HepG2 (cell line): ENCODE results near the gene RAC2. TPM values are rescaled to one million over a fixed set of nuclear protein-coding genes. Genes with fewer than 3 reads are reported as not detected.

Experiments
- ATAC-seq: fragments of 200-7000 bp; cut with Tn5 transposase; 3 replicates; pipeline ENCODE4 v1.9.1; 2020; ENCODE audit warnings: mild to moderate bottlenecking, moderate library complexity
- BruUV-seq: library from RNA; stranded (reverse); fragments of 400-500 nt; replicated peaks from 2 replicates; lab custom pipeline; 2021; lab: Mats Ljungman, UMichigan
- CTCF ChIA-PET: fragments of 300-600 bp; formaldehyde crosslinking; extraction: SDS; loops from one replicate; lab custom pipeline; 2021; ENCODE audit warnings: low total read pairs, inconsistent platforms, low intra/inter-chr PET ratio; lab: Yijun Ruan, JAX
- POLR2A ChIA-PET: fragments of 350-600 bp; sonication (Branson Sonifier 250); formaldehyde crosslinking; loops from one replicate; lab custom pipeline; 2020; ENCODE audit warnings: antibody characterized with exemption, inconsistent platforms; lab: Yijun Ruan, JAX
- DNase-seq: peaks from one replicate; pipeline ENCODE4 v3.0.0-alpha.2; 2015; ENCODE audit warnings: low spot score
- FAIRE-seq: peaks from 3 replicates; lab custom pipeline; 2011; peaks lifted over from hg19 to GRCh38; lab: Jason Lieb, UNC
- H2AFZ ChIP-seq: one replicate; pipeline ENCODE4 v1.6.1; 2011; ENCODE audit warnings: low read length, inconsistent platforms
- H3K27ac ChIP-seq: fragments of 300-600 bp; 3 replicates; pipeline ENCODE4 v1.8.0; 2011; ENCODE audit warnings: mixed run types, mild to moderate bottlenecking, mixed read lengths, low read length, inconsistent platforms; ENCODE audit not compliant: insufficient read depth; ENCODE audit errors: extremely low read length
- H3K27me3 ChIP-seq, 2 experiments: fragments of 200-600 bp in 1 of 2; 2 replicates in 1 of 2; 3 replicates in 1 of 2; pipeline versions ENCODE4 v1.6.0 to v1.8.0; 2011; ENCODE audit warnings: low read length in 2 of 2, mild to moderate bottlenecking in 2 of 2, moderate library complexity in 2 of 2, inconsistent platforms in 1 of 2; ENCODE audit not compliant: insufficient read depth in 2 of 2, control insufficient read depth in 1 of 2
- H3K36me3 ChIP-seq, 2 experiments: fragments of 200-600 bp in 1 of 2; replicated peaks in 1 of 2; 2 replicates in 1 of 2; 3 replicates in 1 of 2; pipeline versions ENCODE4 v1.5.1 to v1.8.0; 2011; ENCODE audit warnings: low read length in 2 of 2, inconsistent platforms in 1 of 2; ENCODE audit not compliant: insufficient read depth in 2 of 2, control insufficient read depth in 1 of 2
- H3K4me1 ChIP-seq: 2 replicates; pipeline ENCODE4 v1.5.1; 2012; ENCODE audit warnings: low read length, inconsistent platforms; ENCODE audit not compliant: insufficient read depth
- H3K4me2 ChIP-seq: 2 replicates; pipeline ENCODE4 v1.6.0; 2011; ENCODE audit warnings: low read depth, low read length, inconsistent platforms
- H3K4me3 ChIP-seq, 3 experiments: fragments of 200-600 bp in 1 of 3; sonication (generic), shearing (Covaris generic) in 1 of 3; replicated peaks in 1 of 3; 2 replicates each; pipeline ENCODE4 v1.5.1; 2011 to 2016; ENCODE audit warnings: low read length in 3 of 3, inconsistent platforms in 2 of 3, low read depth in 2 of 3, mild to moderate bottlenecking in 2 of 3, control low read depth in 1 of 3, mixed read lengths in 1 of 3; ENCODE audit not compliant: insufficient read depth in 1 of 3
- H3K79me2 ChIP-seq: one replicate; pipeline ENCODE4 v1.6.1; 2011; ENCODE audit warnings: low read length, inconsistent platforms; ENCODE audit not compliant: insufficient read depth
- H3K9ac ChIP-seq: 2 replicates; pipeline ENCODE4 v1.6.0; 2011; ENCODE audit warnings: mild to moderate bottlenecking, low read depth, low read length, inconsistent platforms; ENCODE audit not compliant: insufficient read depth
- H3K9me3 ChIP-seq: 2 replicates; pipeline ENCODE4 v1.5.1; 2012; ENCODE audit warnings: mild to moderate bottlenecking, low read length
- H4K20me1 ChIP-seq: 2 replicates; pipeline ENCODE4 v1.6.0; 2011; ENCODE audit warnings: inconsistent platforms, mild to moderate bottlenecking, low read length, moderate library complexity; ENCODE audit not compliant: insufficient read depth
- HOXA7 ChIP-seq: sonication (generic); formaldehyde crosslinking; IDR thresholded peaks from 2 replicates; pipeline ENCODE4 v1.8.1; 2022; ENCODE audit warnings: mild to moderate bottlenecking, missing genetic modification reagents, moderate library complexity
- KLF13 ChIP-seq: sonication (generic); formaldehyde crosslinking; IDR thresholded peaks from 2 replicates; pipeline ENCODE4 v1.4.0; 2020; ENCODE audit warnings: mild to moderate bottlenecking, missing genetic modification reagents
- WGBS: methylation state at CpG from one replicate; pipeline ENCODE4 v1.1.6; 2017; ENCODE audit warnings: low lambda C conversion rate; 5-methylcytosine and 5-hydroxymethylcytosine counted together
- in situ Hi-C: cut with HindIII; loops from 2 replicates; pipeline ENCODE4 v1.10.0; 2017; ENCODE audit warnings: low pct_unique_long_range_greater_than_20kb; ENCODE audit not compliant: extremely low pct_ligation_motif_present
- intact Hi-C: fragments of 100-400 bp; cut with micrococcal nuclease; formaldehyde crosslinking; loops from one replicate; pipeline ENCODE4 v1.10.0; 2022; ENCODE audit not compliant: unreplicated experiment
- polyA plus RNA-seq, 8 experiments: library from polyadenylated mRNA; depleted of rRNA in 3 of 8; stranded (reverse) in 7 of 8; unstranded in 1 of 8; fragments of >200 nt; fragmentation: Illumina TruSeq in 4 of 8; extraction: Trizol in 4 of 8; gene quantifications; 2 replicates each; pipeline versions ENCODE4 v1.2.1 to v1.2.3, GENCODE V29; 2011 to 2016; ENCODE audit warnings: low read depth in 4 of 8, missing spikeins in 1 of 8, mixed read lengths in 1 of 8; ENCODE audit not compliant: insufficient read depth in 1 of 8
- total RNA-seq, 5 experiments: library from RNA; depleted of rRNA; stranded (reverse); fragments of >200 nt; fragmentation: Illumina TruSeq; extraction: Trizol; gene quantifications; 2 replicates each; pipeline ENCODE4 v1.2.3, GENCODE V29; 2016; ENCODE audit warnings: low read depth in 1 of 5
- TF ChIP-seq, protein P1 (sequence below): sonication (generic); formaldehyde crosslinking; IDR thresholded peaks from 2 replicates; pipeline ENCODE4 v1.4.0; 2020; ENCODE audit warnings: mild to moderate bottlenecking, missing genetic modification reagents
- TF ChIP-seq, protein P2 (sequence below): sonication (generic); formaldehyde crosslinking; IDR thresholded peaks from 2 replicates; pipeline ENCODE4 v1.4.0; 2020; ENCODE audit warnings: mild to moderate bottlenecking, missing genetic modification reagents
- TF ChIP-seq, protein P3 (sequence below): sonication (generic); formaldehyde crosslinking; IDR thresholded peaks from 2 replicates; pipeline ENCODE4 v1.4.0; 2020; ENCODE audit warnings: missing genetic modification reagents, borderline replicate concordance

Gene RAC2
- total and polyA plus RNA-seq, 2 of the 13 experiments (the other 11 are each of a cell fraction or from before 2014, with no cell fraction given) = 0.73 TPM; not detected in 1

DNA sequence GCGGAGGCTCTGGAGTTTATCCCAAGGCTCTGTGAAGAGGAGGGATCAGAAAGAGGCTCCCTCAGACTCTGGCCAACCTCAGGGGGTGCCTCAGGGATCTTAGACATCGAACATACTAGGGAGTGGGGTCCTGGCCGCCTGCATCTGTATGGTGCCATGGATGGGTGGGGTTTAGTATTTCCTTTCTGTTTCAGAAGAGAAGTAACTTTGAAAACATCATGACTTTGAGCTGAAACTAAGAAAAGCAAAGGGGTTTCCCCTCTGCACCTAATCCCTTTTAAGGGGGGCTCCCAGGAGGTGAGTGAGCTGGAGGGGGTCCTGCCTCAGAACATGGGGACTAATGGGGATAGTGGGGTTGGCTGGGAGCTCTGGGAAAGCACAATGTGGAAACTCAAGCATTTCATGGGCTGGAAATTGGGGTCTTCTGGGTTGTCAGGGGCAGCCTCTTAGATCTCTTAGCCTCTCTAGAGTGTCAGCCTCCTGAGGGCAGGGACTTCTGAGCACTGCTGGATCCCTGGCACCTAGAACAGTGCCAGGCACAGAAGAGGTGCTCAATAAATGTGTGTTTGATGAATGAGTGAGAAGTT lies 20.0 kb downstream of the RAC2 start (continued):
- TF ChIP-seq, protein P1, sequence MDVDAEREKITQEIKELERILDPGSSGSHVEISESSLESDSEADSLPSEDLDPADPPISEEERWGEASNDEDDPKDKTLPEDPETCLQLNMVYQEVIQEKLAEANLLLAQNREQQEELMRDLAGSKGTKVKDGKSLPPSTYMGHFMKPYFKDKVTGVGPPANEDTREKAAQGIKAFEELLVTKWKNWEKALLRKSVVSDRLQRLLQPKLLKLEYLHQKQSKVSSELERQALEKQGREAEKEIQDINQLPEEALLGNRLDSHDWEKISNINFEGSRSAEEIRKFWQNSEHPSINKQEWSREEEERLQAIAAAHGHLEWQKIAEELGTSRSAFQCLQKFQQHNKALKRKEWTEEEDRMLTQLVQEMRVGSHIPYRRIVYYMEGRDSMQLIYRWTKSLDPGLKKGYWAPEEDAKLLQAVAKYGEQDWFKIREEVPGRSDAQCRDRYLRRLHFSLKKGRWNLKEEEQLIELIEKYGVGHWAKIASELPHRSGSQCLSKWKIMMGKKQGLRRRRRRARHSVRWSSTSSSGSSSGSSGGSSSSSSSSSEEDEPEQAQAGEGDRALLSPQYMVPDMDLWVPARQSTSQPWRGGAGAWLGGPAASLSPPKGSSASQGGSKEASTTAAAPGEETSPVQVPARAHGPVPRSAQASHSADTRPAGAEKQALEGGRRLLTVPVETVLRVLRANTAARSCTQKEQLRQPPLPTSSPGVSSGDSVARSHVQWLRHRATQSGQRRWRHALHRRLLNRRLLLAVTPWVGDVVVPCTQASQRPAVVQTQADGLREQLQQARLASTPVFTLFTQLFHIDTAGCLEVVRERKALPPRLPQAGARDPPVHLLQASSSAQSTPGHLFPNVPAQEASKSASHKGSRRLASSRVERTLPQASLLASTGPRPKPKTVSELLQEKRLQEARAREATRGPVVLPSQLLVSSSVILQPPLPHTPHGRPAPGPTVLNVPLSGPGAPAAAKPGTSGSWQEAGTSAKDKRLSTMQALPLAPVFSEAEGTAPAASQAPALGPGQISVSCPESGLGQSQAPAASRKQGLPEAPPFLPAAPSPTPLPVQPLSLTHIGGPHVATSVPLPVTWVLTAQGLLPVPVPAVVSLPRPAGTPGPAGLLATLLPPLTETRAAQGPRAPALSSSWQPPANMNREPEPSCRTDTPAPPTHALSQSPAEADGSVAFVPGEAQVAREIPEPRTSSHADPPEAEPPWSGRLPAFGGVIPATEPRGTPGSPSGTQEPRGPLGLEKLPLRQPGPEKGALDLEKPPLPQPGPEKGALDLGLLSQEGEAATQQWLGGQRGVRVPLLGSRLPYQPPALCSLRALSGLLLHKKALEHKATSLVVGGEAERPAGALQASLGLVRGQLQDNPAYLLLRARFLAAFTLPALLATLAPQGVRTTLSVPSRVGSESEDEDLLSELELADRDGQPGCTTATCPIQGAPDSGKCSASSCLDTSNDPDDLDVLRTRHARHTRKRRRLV (CRISPR knock-in tag) = no peak
- TF ChIP-seq, protein P2, sequence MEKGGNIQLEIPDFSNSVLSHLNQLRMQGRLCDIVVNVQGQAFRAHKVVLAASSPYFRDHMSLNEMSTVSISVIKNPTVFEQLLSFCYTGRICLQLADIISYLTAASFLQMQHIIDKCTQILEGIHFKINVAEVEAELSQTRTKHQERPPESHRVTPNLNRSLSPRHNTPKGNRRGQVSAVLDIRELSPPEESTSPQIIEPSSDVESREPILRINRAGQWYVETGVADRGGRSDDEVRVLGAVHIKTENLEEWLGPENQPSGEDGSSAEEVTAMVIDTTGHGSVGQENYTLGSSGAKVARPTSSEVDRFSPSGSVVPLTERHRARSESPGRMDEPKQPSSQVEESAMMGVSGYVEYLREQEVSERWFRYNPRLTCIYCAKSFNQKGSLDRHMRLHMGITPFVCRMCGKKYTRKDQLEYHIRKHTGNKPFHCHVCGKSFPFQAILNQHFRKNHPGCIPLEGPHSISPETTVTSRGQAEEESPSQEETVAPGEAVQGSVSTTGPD (CRISPR knock-in tag) = no peak

DNA sequence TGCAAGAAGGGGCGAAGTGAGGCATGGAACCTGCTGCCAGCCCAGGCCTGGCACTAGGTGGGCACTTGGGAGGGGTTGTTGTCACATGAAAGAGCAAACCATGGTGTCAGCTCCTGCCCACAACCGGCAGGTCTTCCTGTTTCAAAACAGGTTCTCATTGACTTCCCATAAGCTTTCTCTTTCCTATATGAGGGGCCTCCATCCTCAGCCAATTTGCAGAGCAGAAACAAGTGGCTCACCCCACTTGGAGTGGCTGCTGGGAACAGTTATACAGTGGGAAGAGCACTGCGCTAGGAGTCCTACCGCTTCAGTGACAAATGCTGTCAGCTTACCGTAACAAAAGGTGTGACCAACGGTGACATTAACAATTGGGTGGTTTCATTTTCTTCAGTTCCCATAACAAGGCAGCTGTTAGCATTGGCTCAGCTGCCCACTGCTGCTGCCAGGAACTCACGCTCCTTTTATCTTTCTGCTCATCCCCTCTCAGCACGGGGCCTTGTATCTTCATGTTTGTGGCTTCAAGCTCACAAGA lies 21.6 kb downstream of the RAC2 start:
- Histone ChIP-seq H3K27me3 (peaks cover 0 to 12% of the 10 kb centered on the region in 2 experiments; a peak in 1 of 5 replicates), H3K4me1 (no peaks in the 10 kb centered on the region), H3K27ac (no peak overlapping the region), H3K36me3 (no peaks in the 10 kb centered on the region), H3K4me2 (no peak overlapping the region), H3K9me3 (no peaks in the 10 kb centered on the region), H2AFZ (no peak overlapping the region)
- ATAC-seq (no peak), FAIRE-seq (no peak)
- BruUV-seq = no TSS peak
- intact Hi-C loops = no loop called here
- CTCF ChIA-PET = no interaction called here
- WGBS = 66% methylated on average over 8 of the region's 8 CpGs
- TF ChIP-seq KLF13 (CRISPR knock-in tag) (no peak), HOXA7 (no peak)
- TF ChIP-seq, protein P3, sequence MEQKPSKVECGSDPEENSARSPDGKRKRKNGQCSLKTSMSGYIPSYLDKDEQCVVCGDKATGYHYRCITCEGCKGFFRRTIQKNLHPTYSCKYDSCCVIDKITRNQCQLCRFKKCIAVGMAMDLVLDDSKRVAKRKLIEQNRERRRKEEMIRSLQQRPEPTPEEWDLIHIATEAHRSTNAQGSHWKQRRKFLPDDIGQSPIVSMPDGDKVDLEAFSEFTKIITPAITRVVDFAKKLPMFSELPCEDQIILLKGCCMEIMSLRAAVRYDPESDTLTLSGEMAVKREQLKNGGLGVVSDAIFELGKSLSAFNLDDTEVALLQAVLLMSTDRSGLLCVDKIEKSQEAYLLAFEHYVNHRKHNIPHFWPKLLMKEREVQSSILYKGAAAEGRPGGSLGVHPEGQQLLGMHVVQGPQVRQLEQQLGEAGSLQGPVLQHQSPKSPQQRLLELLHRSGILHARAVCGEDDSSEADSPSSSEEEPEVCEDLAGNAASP (CRISPR knock-in tag) = no peak
- TF ChIP-seq, all 625 proteins: peak for 0
- H4K20me1 ChIP-seq = no peaks in the 10 kb centered on the region
- DNase-seq = no peak
- POLR2A ChIA-PET = no interaction called here
- H3K4me3 ChIP-seq = no peak overlapping the region
- H3K9ac ChIP-seq = no peak overlapping the region
- H3K79me2 ChIP-seq = no peaks in the 10 kb centered on the region
- in situ Hi-C loops = no loop called here
